K562 (cell line): ENCODE measurements around the gene GLRA2. TPM values are rescaled to one million over a fixed set of nuclear protein-coding genes. Genes with fewer than 3 reads are reported as not detected.

Source experiments
- ATAC-seq: fragments of 200-7000 bp; cut with Tn5 transposase; 3 replicates; pipeline ENCODE4 v1.9.1; 2020; ENCODE audit warnings: moderate library complexity
- BruUV-seq: library from RNA; stranded (reverse); fragments of 400-500 nt; replicated peaks from 2 replicates; lab custom pipeline; 2021; lab: Mats Ljungman, UMichigan
- CTCF ChIA-PET: fragments of 300-600 bp; formaldehyde crosslinking; extraction: SDS; loops from one replicate; lab custom pipeline; 2021; ENCODE audit warnings: low intra/inter-chr PET ratio; lab: Yijun Ruan, JAX
- POLR2A ChIA-PET: fragments of 300-600, 350-650 bp; sonication (Branson Sonifier 250); formaldehyde crosslinking; extraction: SDS; loops from one replicate; lab custom pipeline; 2021; ENCODE audit warnings: antibody characterized with exemption, inconsistent platforms; lab: Yijun Ruan, JAX
- DNase-seq, 4 experiments: peaks; one replicate each; pipeline versions ENCODE4 v3.0.0 to v3.0.0-alpha.2; 2011 to 2018; ENCODE audit warnings: low spot score in 3 of 4, mixed read lengths in 3 of 4; ENCODE audit errors: extremely low read depth in 1 of 4
- FAIRE-seq: peaks from 2 replicates; lab custom pipeline; 2011; peaks lifted over from hg19 to GRCh38; lab: Jason Lieb, UNC
- H2AFZ ChIP-seq: 2 replicates; pipeline ENCODE4 v1.6.0; 2011; ENCODE audit warnings: low read depth, low read length, control low read depth, inconsistent platforms
- H3K27ac ChIP-seq: fragments of 200-600 bp; 3 replicates; pipeline ENCODE4 v1.8.0; 2011; ENCODE audit warnings: low read depth, mild to moderate bottlenecking, control low read depth, inconsistent platforms, low read length, moderate library complexity, mixed read lengths; ENCODE audit errors: extremely low read depth
- H3K27me3 ChIP-seq, 2 experiments: fragments of 300-600 bp in 1 of 2; 2 replicates in 1 of 2; 3 replicates in 1 of 2; pipeline versions ENCODE4 v1.6.0 to v1.8.0; 2011; ENCODE audit warnings: inconsistent platforms in 2 of 2, low read length in 2 of 2, mild to moderate bottlenecking in 1 of 2, mixed read lengths in 1 of 2, moderate library complexity in 1 of 2; ENCODE audit not compliant: control insufficient read depth in 2 of 2, insufficient read depth in 2 of 2
- H3K36me3 ChIP-seq: fragments of 300-600 bp; 3 replicates; pipeline ENCODE4 v1.8.0; 2011; ENCODE audit warnings: mild to moderate bottlenecking, low read length, inconsistent platforms; ENCODE audit not compliant: control insufficient read depth, insufficient read depth
- H3K4me1 ChIP-seq, 2 experiments: fragments of 200-600 bp in 1 of 2; replicated peaks in 1 of 2; 2 replicates in 1 of 2; 3 replicates in 1 of 2; pipeline versions ENCODE4 v1.5.1 to v1.8.0; 2011; ENCODE audit warnings: inconsistent platforms in 2 of 2, low read length in 2 of 2, mild to moderate bottlenecking in 1 of 2, mixed read lengths in 1 of 2, moderate library complexity in 1 of 2; ENCODE audit not compliant: control insufficient read depth in 2 of 2, insufficient read depth in 2 of 2
- H3K4me2 ChIP-seq: 2 replicates; pipeline ENCODE4 v1.6.1; 2011; ENCODE audit warnings: low read length, control low read depth, inconsistent platforms, mixed read lengths; ENCODE audit not compliant: insufficient read depth
- H3K4me3 ChIP-seq: fragments of 200-600 bp; sonication (generic), shearing (Covaris generic); 2 replicates; pipeline ENCODE4 v1.5.1; 2016; ENCODE audit warnings: control low read depth, inconsistent platforms
- H3K79me2 ChIP-seq: fragments of 200-600 bp; 3 replicates; pipeline ENCODE4 v1.8.0; 2011; ENCODE audit warnings: low read length, inconsistent platforms; ENCODE audit not compliant: control insufficient read depth, insufficient read depth
- H3K9ac ChIP-seq, 2 experiments: 2 replicates each; pipeline versions ENCODE4 v1.6.0 to v1.6.1; 2011; ENCODE audit warnings: low read depth in 2 of 2, low read length in 2 of 2, control low read depth in 1 of 2, inconsistent platforms in 1 of 2, mild to moderate bottlenecking in 1 of 2, mixed read lengths in 1 of 2; ENCODE audit not compliant: insufficient read depth in 1 of 2
- H3K9me1 ChIP-seq: one replicate; pipeline ENCODE4 v1.6.0; 2011; ENCODE audit warnings: inconsistent platforms, mild to moderate bottlenecking, low read length, moderate library complexity; ENCODE audit not compliant: control insufficient read depth, insufficient read depth
- H3K9me3 ChIP-seq: replicated peaks from 2 replicates; pipeline ENCODE4 v1.5.1; 2011; ENCODE audit warnings: low read depth, low read length, inconsistent platforms; ENCODE audit not compliant: control insufficient read depth, insufficient read depth
- H4K20me1 ChIP-seq: replicated peaks from 2 replicates; pipeline ENCODE4 v1.6.1; 2011; ENCODE audit warnings: low read length, inconsistent platforms, mixed read lengths; ENCODE audit not compliant: control insufficient read depth, insufficient read depth
- BRF1 ChIP-seq: IDR thresholded peaks from 3 replicates; pipeline ENCODE4 v1.6.1; 2011; ENCODE audit warnings: borderline replicate concordance, mild to moderate bottlenecking; ENCODE audit not compliant: insufficient read length; ENCODE audit errors: extremely low read depth
- HES1 ChIP-seq: fragments of 450-650 bp; IDR thresholded peaks from 2 replicates; pipeline ENCODE4 v1.6.1; 2016; ENCODE audit warnings: low read depth, mild to moderate bottlenecking, moderate library complexity
- SREBF1 ChIP-seq: fragments of 150-350 bp; IDR thresholded peaks from 2 replicates; pipeline ENCODE4 v1.6.1; 2014; ENCODE audit warnings: antibody characterized with exemption, low read depth, low read length, borderline replicate concordance
- TEAD4 ChIP-seq, 2 experiments: sonication (generic) in 1 of 2; formaldehyde crosslinking in 1 of 2; IDR thresholded peaks; 2 replicates each; pipeline versions ENCODE4 v1.6.1 to v1.8.0; 2012 to 2022; ENCODE audit warnings: borderline replicate concordance in 1 of 2, inconsistent platforms in 1 of 2, low read length in 1 of 2, mild to moderate bottlenecking in 1 of 2, missing genetic modification reagents in 1 of 2
- THRA ChIP-seq: fragments of 450-650 bp; IDR thresholded peaks from 2 replicates; pipeline ENCODE4 v1.6.1; 2017; ENCODE audit warnings: mild to moderate bottlenecking, moderate library complexity
- whole genome bisulfite sequencing: fragments of 100-300 bp; shearing (Covaris generic); methylation state at CpG from one replicate; pipeline ENCODE4 v1.1.6; 2016; ENCODE audit warnings: low coverage, mixed read lengths; ENCODE audit not compliant: insufficient coverage; ENCODE audit errors: missing lambda C conversion rate; 5-methylcytosine and 5-hydroxymethylcytosine counted together
- in situ Hi-C: fragments of 300-500 bp; cut with MboI; formaldehyde crosslinking; loops from 4 replicates; pipeline ENCODE4 v1.15.0; 2018; ENCODE audit warnings: inconsistent platforms, mixed read lengths
- intact Hi-C: fragments of 100-400 bp; cut with micrococcal nuclease; formaldehyde crosslinking; loops from 2 replicates; pipeline ENCODE4 v1.14.2; 2022
- polyA plus RNA-seq, 8 experiments: library from polyadenylated mRNA; depleted of rRNA in 4 of 8; stranded (reverse) in 5 of 8; unstranded in 3 of 8; fragments of >200 nt; fragmentation: Nextera tagmentation in 2 of 8; fragmentation: Illumina TruSeq in 1 of 8; extraction: Ambion mirVana in 2 of 8; extraction: Trizol in 1 of 8; gene quantifications; 2 replicates each; pipeline versions ENCODE4 v1.2.1 to v1.2.3, GENCODE V29; 2011 to 2014; ENCODE audit warnings: inconsistent platforms in 1 of 8, missing spikeins in 1 of 8
- total RNA-seq, 7 experiments: library from RNA; depleted of rRNA in 6 of 7; stranded (reverse); fragments of >200 nt in 6 of 7; fragmentation: Illumina TruSeq in 2 of 7; extraction: Trizol in 2 of 7; gene quantifications; 2 replicates each; pipeline versions ENCODE4 v1.2.1 to v1.2.3, GENCODE V29; 2011 to 2021; ENCODE audit warnings: low replicate concordance in 1 of 7

The GLRA2 gene
- total and polyA plus RNA-seq, 9 of the 15 experiments (the other 6 are each of a cell fraction or from before 2014, with no cell fraction given) = not detected

- H3K9me1 ChIP-seq = no peaks in the 10 kb centered on the region
- no peaks in the 10 kb centered on the region for H3K4me1 ChIP-seq
- no peaks in the 10 kb centered on the region for H3K36me3 ChIP-seq
- no peaks in the 10 kb centered on the region for H3K27me3 ChIP-seq
- BruUV-seq = no TSS peak
- 0% methylated on average over 1 of the region's 1 CpG for WGBS
- no peak overlapping the region for H3K4me3 ChIP-seq
- in situ Hi-C loops = no loop called here
- ChIA-PET CTCF (no interaction called here), POLR2A (no interaction called here)
- no peak overlapping the region for H2AFZ ChIP-seq
- TF ChIP-seq HES1 (no peak), THRA (no peak), SREBF1 (no peak), TEAD4 (IDR thresholded peaks at IDR 0.05; ENCODE audit: low read length) (no peak), TEAD4 (CRISPR knock-in tag; IDR thresholded peaks at IDR 0.05; ENCODE audit: borderline replicate concordance) (no peak), BRF1 (no peak)
- H3K4me2 ChIP-seq = no peak overlapping the region
- H3K9me3 ChIP-seq = no peaks in the 10 kb centered on the region; the same call in 1 of the 2 replicates
- no peaks in the 10 kb centered on the region for H3K79me2 ChIP-seq
- FAIRE-seq = no peak
- DNase-seq = no peak
- intact Hi-C loops = no loop called here
- H3K9ac ChIP-seq = no peak overlapping the region
- no peaks in the 10 kb centered on the region for H4K20me1 ChIP-seq
- no peak for ATAC-seq
- H3K27ac ChIP-seq = no peak overlapping the region
These were observed 23.7 kb upstream of the GLRA2 start for GRCh38 chrX:14505648-14506047.
